Cardiac muscle cell (in vitro differentiated cells and primary cell): ENCODE measurements around the gene FAM131A. TPM values are rescaled to one million over a fixed set of nuclear protein-coding genes. Genes with fewer than 3 reads are reported as not detected.

Experiments
- DNase-seq, 2 donors: peaks; one replicate each; pipeline versions ENCODE4 v3.0.0 to v3.0.0-alpha.2; 2010 to 2017; ENCODE audit warnings: low read depth in 1 of 2, low spot score in 1 of 2
- H3K27ac ChIP-seq: fragments of 200-600 bp; sonication (generic); 2 replicates; pipeline ENCODE4 v1.5.1; 2016
- H3K27me3 ChIP-seq: fragments of 200-600 bp; sonication (generic); 2 replicates; pipeline ENCODE4 v1.6.0; 2016; ENCODE audit warnings: control low read depth
- H3K36me3 ChIP-seq: fragments of 200-600 bp; sonication (generic); 2 replicates; pipeline ENCODE4 v1.5.1; 2016; ENCODE audit warnings: control low read depth
- H3K4me1 ChIP-seq: fragments of 200-600 bp; sonication (generic); 2 replicates; pipeline ENCODE4 v1.8.1; 2017; ENCODE audit warnings: low read depth, mild to moderate bottlenecking, mixed run types
- H3K4me3 ChIP-seq: fragments of 200-600 bp; sonication (generic); 2 replicates; pipeline ENCODE4 v1.5.1; 2016; ENCODE audit warnings: mild to moderate bottlenecking
- H3K9me3 ChIP-seq: fragments of 200-600 bp; sonication (generic); 2 replicates; pipeline ENCODE4 v1.5.1; 2017; ENCODE audit warnings: low read depth, mild to moderate bottlenecking, control low read depth
- CTCF ChIP-seq: IDR thresholded peaks from 2 replicates; pipeline ENCODE4 v1.5.1; 2012; ENCODE audit warnings: low read depth, mild to moderate bottlenecking, low read length
- polyA plus RNA-seq: library from polyadenylated mRNA; unstranded; fragments of >200 nt; fragmentation: Nextera tagmentation; extraction: Ambion mirVana; gene quantifications from 2 replicates; pipeline ENCODE4 v1.2.1, GENCODE V29; 2016
- total RNA-seq: library from RNA; depleted of rRNA; stranded (reverse); fragments of >200 nt; gene quantifications from 2 replicates; pipeline ENCODE4 v1.2.3, GENCODE V29; 2016

The FAM131A gene
- total and polyA plus RNA-seq, 2 experiments from 2014 or later = 9.6 to 34.3 TPM

- Histone ChIP-seq H3K27me3 (no peaks in the 10 kb centered on the region), H3K4me3 (no peak overlapping the region), H3K4me1 (peaks cover 13% of the 10 kb centered on the region), H3K27ac (no peak overlapping the region), H3K36me3 (peaks cover 21% of the 10 kb centered on the region), H3K9me3 (no peaks in the 10 kb centered on the region)
- no peak for TF ChIP-seq CTCF
- no peak for DNase-seq
Observed at GRCh38 chr3:184317201-184317600, 20.2 kb upstream of the FAM131A start.

- no peak for TF ChIP-seq CTCF
- H3K36me3 ChIP-seq = peaks cover 50% of the 10 kb centered on the region
- H3K27ac ChIP-seq = peak overlapping the region; percentile 62
- no peaks in the 10 kb centered on the region for H3K27me3 ChIP-seq
- H3K4me3 ChIP-seq = no peak overlapping the region
- peak in 1 of 2 donors; percentile 98 for DNase-seq
- H3K9me3 ChIP-seq = no peaks in the 10 kb centered on the region
- H3K4me1 ChIP-seq = peaks cover 13% of the 10 kb centered on the region
Observed at GRCh38 chr3:184320104-184320445, 17.3 kb upstream of the FAM131A start.

GRCh38 chr3:184321666-184322065, 15.7 kb upstream of the FAM131A start:
- H3K36me3 ChIP-seq = peaks cover 66% of the 10 kb centered on the region
- no peak for TF ChIP-seq CTCF
- peaks cover 3% of the 10 kb centered on the region for H3K4me1 ChIP-seq
- no peak for DNase-seq
- H3K27ac ChIP-seq = no peak overlapping the region
- no peak overlapping the region for H3K4me3 ChIP-seq
- H3K9me3 ChIP-seq = no peaks in the 10 kb centered on the region
- H3K27me3 ChIP-seq = no peaks in the 10 kb centered on the region

- peak in 1 of 2 donors; percentile 44 for DNase-seq
- no peak overlapping the region for H3K4me3 ChIP-seq
- peaks cover 75% of the 10 kb centered on the region for H3K36me3 ChIP-seq
- no peaks in the 10 kb centered on the region for H3K9me3 ChIP-seq
- H3K4me1 ChIP-seq = no peaks in the 10 kb centered on the region
- no peak for TF ChIP-seq CTCF
- no peaks in the 10 kb centered on the region for H3K27me3 ChIP-seq
- no peak overlapping the region for H3K27ac ChIP-seq
Observed at GRCh38 chr3:184322731-184323487, 14.5 kb upstream of the FAM131A start.

- Histone ChIP-seq H3K9me3 (no peaks in the 10 kb centered on the region), H3K36me3 (peaks cover 83% of the 10 kb centered on the region), H3K4me3 (no peak overlapping the region), H3K27ac (no peak overlapping the region), H3K27me3 (no peaks in the 10 kb centered on the region), H3K4me1 (no peaks in the 10 kb centered on the region)
- no peak for TF ChIP-seq CTCF
- no peak for DNase-seq
Observed at GRCh38 chr3:184323696-184324095, 13.7 kb upstream of the FAM131A start.

- no peak overlapping the region for H3K27ac ChIP-seq
- H3K9me3 ChIP-seq = no peaks in the 10 kb centered on the region
- TF ChIP-seq CTCF = no peak
- no peak for DNase-seq
- no peak overlapping the region for H3K4me3 ChIP-seq
- no peaks in the 10 kb centered on the region for H3K4me1 ChIP-seq
- H3K36me3 ChIP-seq = peaks cover 98% of the 10 kb centered on the region
- no peaks in the 10 kb centered on the region for H3K27me3 ChIP-seq
Observed at GRCh38 chr3:184325269-184325668, 12.1 kb upstream of the FAM131A start.
